ENCODE results near the gene FAM3B. TPM values are rescaled to one million over a fixed set of nuclear protein-coding genes. Genes with fewer than 3 reads are reported as not detected.

FAM3B gene
- total RNA-seq, 2 donors from 2014 or later, result 2.1 to 3.1 TPM

GRCh38 chr21:41349126-41349525, 32.5 kb downstream of the FAM3B start:
- Histone ChIP-seq H3K27ac (ENCODE audit: low read depth, low read length) (no peak overlapping the region), H3K4me3 (ENCODE audit: low read length) (no peak overlapping the region), H3K27me3 (ENCODE audit: control insufficient read depth, insufficient read depth, low read length, poor library complexity, severe bottlenecking) (no peaks in the 10 kb centered on the region), H3K9me3 (ENCODE audit: control insufficient read depth, low read length) (no peaks in the 10 kb centered on the region), H3K36me3 (ENCODE audit: control insufficient read depth, insufficient read depth, low read length) (no peaks in the 10 kb centered on the region), H3K4me1 (ENCODE audit: control insufficient read depth, insufficient read depth, low read length) (no peaks in the 10 kb centered on the region), H3K9ac (ENCODE audit: extremely low read depth, low read length, poor library complexity, severe bottlenecking) (no peak overlapping the region)
- 93 to 96% methylated on average over 4 to 7 of the region's 7 CpGs for WGBS, 2 experiments (ENCODE audit: insufficient coverage in 1 of 2, insufficient read length in 1 of 2)
- no peaks in the 10 kb centered on the region for H3K9me3 Mint-ChIP-seq
- no peak for TF ChIP-seq CTCF (conservative IDR thresholded peaks at IDR 0.05)
- no peaks in the 10 kb centered on the region for H3K36me3 Mint-ChIP-seq (ENCODE audit: low read depth)
- no peak overlapping the region for H3K27ac Mint-ChIP-seq
- H3K4me1 Mint-ChIP-seq, result no peaks in the 10 kb centered on the region
- no peak for DNase-seq
- H3K27me3 Mint-ChIP-seq (ENCODE audit: insufficient read depth), result peaks cover 2% of the 10 kb centered on the region
- no peak overlapping the region for H3K4me3 Mint-ChIP-seq

- no peaks in the 10 kb centered on the region for H3K36me3 ChIP-seq (ENCODE audit: control insufficient read depth, insufficient read depth, low read length)
- no peaks in the 10 kb centered on the region for H3K4me1 Mint-ChIP-seq
- H3K4me3 ChIP-seq (ENCODE audit: low read length), result no peak overlapping the region
- no peaks in the 10 kb centered on the region for H3K4me1 ChIP-seq (ENCODE audit: control insufficient read depth, insufficient read depth, low read length)
- WGBS, 2 experiments (ENCODE audit: insufficient coverage in 1 of 2, insufficient read length in 1 of 2), result 90 to 93% methylated on average over 10 to 19 of the region's 19 CpGs
- no peak overlapping the region for H3K4me3 Mint-ChIP-seq
- TF ChIP-seq CTCF (conservative IDR thresholded peaks at IDR 0.05), result no peak
- no peak overlapping the region for H3K27ac ChIP-seq (ENCODE audit: low read depth, low read length)
- H3K27me3 ChIP-seq (ENCODE audit: control insufficient read depth, insufficient read depth, low read length, poor library complexity, severe bottlenecking), result no peaks in the 10 kb centered on the region
- H3K9me3 ChIP-seq (ENCODE audit: control insufficient read depth, low read length), result no peaks in the 10 kb centered on the region
- DNase-seq, result no peak
- no peak overlapping the region for H3K9ac ChIP-seq (ENCODE audit: extremely low read depth, low read length, poor library complexity, severe bottlenecking)
- no peaks in the 10 kb centered on the region for H3K36me3 Mint-ChIP-seq (ENCODE audit: low read depth)
- peaks cover 2% of the 10 kb centered on the region for H3K27me3 Mint-ChIP-seq (ENCODE audit: insufficient read depth)
- H3K27ac Mint-ChIP-seq, result no peak overlapping the region
- H3K9me3 Mint-ChIP-seq, result no peaks in the 10 kb centered on the region
These were observed 33.2 kb downstream of the FAM3B start for GRCh38 chr21:41349619-41350390.

- Mint-ChIP-seq H3K36me3 (ENCODE audit: low read depth) (no peaks in the 10 kb centered on the region), H3K4me1 (no peaks in the 10 kb centered on the region), H3K27ac (no peak overlapping the region), H3K4me3 (no peak overlapping the region), H3K27me3 (ENCODE audit: insufficient read depth) (peaks cover 2% of the 10 kb centered on the region), H3K9me3 (no peaks in the 10 kb centered on the region)
- H3K4me3 ChIP-seq (ENCODE audit: low read length), result no peak overlapping the region
- 91 to 95% methylated on average over 13 to 16 of the region's 16 CpGs for WGBS, 2 experiments (ENCODE audit: insufficient coverage in 1 of 2, insufficient read length in 1 of 2)
- no peaks in the 10 kb centered on the region for H3K4me1 ChIP-seq (ENCODE audit: control insufficient read depth, insufficient read depth, low read length)
- no peak overlapping the region for H3K27ac ChIP-seq (ENCODE audit: low read depth, low read length)
- no peak for DNase-seq
- TF ChIP-seq CTCF (conservative IDR thresholded peaks at IDR 0.05), result no peak
- H3K36me3 ChIP-seq (ENCODE audit: control insufficient read depth, insufficient read depth, low read length), result no peaks in the 10 kb centered on the region
- no peak overlapping the region for H3K9ac ChIP-seq (ENCODE audit: extremely low read depth, low read length, poor library complexity, severe bottlenecking)
- no peaks in the 10 kb centered on the region for H3K9me3 ChIP-seq (ENCODE audit: control insufficient read depth, low read length)
- no peaks in the 10 kb centered on the region for H3K27me3 ChIP-seq (ENCODE audit: control insufficient read depth, insufficient read depth, low read length, poor library complexity, severe bottlenecking)
These were observed 34.0 kb downstream of the FAM3B start for GRCh38 chr21:41350436-41351155.
